Cerebellar cortex (tissue), 1 donor: ENCODE data around the gene OR52I1.

Source experiments
- DNase-seq: peaks from one replicate; pipeline ENCODE4 v3.0.0-alpha.2; 2015; ENCODE audit warnings: low spot score

OR52I1 gene

DNA sequence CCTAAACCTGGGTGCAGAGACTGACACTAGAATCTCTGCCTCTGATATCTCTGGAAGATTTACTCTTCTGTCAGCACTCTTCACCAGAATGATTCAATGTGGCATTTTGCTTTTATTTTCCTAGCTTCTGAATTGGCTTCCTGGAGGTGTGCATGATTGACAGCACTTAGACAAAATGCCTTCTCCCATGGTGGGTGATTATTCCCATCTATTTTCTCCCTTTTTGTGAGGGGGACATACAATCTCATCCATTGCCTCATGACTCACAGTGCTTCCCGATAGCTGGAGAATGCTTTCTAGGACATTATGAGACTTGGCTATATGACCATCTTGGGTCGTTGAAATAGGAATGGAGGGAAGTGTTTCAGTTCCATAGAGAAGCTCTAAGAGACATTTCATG lies 18.1 kb downstream of the OR52I1 start:
- DNase-seq = no peak

DNA sequence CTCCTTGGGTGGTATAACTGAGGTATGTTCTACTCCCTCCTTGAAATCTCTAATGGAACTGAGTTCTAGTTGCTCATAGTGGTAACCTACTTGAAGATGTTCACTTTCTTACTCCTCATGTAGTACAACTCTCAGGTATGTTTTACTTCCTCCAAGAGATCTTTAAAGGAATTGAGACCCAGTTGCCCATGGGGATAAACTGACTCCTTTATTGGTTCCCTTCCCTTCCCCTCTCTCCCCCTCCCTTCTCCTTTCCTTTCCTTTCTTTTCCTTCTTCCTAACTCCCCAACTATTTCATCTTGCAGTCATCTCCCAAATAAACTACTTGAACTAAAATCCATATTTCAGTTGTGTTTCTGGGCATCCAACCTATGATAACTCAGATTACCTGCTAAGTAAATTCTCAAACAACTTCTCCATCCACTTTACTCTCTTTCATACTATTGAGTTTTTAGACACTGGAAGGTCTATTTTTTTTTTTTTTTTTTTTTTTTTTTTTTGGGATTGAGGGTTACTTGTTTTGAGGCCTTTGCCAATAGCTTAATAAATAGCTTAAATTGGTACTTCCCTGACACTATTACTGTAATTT lies 22.1 kb downstream of the OR52I1 start:
- no peak for DNase-seq

DNA sequence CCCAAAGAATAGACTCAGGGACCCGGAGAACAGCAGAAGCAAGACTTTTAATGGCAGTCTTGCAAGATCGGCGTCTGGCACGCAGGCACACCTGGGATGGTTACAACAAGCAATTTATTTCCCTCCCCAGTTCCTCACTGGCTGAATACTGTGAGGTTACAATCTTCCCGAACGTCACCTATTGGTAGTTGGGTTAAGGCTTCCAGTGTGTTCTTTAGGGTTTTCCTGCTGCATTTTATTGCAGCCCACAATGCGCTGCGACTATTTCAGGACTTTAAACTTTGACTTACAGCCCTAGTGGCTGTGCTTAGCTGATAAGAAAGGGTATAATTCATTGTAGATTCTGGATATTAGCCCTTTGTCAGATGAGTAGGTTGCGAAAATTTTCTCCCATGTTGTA lies 25.7 kb downstream of the OR52I1 start:
- no peak for DNase-seq

DNA sequence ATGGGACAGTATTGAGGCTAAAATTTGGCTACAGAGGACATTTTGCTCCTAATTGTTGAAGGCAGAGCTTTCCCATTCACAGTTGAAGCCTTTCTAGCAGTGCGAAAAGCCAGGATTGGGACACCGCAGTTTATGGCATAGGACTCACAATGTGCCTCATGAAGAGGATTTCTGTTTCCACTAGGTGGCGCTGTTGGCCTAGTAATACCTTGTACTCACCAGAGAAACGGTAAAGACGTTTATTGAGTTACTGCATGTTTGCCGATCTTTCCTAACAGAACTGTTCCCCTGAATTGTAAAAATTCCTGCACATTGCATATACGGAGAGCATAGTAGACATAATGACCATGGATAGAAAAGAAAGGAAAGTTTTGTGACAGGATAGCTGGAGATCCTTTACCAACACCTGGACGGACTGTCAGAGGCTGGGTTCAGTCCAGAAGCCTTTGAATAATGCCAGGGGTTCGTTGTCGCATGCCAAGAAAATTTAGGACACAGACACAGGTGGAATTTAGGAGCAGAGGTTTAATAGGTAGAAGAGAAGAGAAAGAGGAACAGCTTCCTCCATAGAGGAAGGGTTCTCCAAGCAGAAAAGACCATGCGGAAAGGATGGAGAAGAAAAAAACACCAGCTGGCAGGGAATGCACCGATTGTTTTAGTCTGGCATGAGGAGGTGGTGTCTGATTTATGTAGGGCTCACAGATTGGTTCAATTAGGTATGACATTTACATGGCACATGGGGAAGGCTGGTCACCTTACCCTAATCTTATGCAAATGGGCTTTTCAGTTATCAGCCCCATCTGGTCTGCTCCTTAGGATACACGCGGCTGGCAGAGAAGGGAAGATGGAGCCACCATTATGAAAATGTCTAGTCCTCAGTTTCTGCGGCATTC lies 32.6 kb downstream of the OR52I1 start:
- peak; percentile 95 for DNase-seq

DNA sequence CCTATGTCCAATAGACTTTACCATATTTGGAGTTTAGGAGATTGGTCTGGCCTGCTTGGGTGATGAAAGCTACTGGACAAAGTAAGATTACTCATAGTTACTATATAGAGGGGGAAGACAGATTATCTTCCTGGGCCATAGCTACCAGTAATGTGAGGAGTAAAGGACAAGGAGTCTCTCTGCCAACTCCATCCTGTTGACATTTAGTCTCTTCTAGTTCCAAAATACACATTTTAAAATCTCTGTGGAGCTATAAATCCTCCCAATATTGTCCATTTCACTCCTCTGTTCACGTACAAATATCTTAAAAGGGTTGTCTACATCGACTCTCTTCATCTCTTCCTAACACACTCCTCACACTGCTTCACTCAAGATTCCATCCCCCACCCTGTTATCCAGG lies 42.3 kb downstream of the OR52I1 start:
- DNase-seq = no peak

DNA sequence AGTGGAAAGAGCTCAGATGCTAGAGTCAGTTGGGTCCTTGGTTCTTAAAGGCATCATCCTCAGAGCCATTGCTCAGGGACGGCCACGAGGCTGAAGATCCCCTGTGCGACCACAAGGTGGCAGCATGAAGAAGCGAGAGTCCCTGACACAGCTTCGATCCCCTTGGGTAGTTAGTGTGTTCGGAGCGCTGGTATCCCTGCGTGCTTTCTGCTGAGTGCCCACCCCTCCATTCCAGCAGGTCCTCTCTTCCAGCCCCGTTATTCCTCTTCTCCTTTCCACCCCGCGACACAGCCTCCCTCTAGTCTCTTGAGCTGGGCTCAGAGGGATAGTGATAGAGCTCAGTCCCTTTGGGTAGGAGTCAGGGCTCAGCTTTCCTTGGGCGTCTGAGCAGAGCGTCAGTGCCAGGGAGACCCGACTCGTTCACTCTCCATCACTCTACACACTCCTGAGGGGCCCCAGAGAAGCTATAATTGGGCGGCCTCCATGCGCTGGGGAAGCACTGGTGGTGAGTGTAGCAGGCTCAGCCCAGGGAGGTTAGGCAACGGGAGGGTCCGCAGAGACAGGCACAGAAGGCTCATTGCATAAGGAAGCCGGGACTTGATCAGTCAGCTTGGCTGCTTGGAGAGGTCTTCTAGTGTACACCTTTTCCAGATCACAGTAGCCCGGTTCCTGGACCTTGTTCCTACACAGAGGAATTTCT lies 43.3 kb downstream of the OR52I1 start, which contains the start of gene OR51D1:
Gene OR51D1 (plus strand): TSS at position 516 of the 700 bp plus-strand sequence. CDS start 2,314 bp downstream, outside the sequence.
- peak; percentile 81 for DNase-seq

DNA sequence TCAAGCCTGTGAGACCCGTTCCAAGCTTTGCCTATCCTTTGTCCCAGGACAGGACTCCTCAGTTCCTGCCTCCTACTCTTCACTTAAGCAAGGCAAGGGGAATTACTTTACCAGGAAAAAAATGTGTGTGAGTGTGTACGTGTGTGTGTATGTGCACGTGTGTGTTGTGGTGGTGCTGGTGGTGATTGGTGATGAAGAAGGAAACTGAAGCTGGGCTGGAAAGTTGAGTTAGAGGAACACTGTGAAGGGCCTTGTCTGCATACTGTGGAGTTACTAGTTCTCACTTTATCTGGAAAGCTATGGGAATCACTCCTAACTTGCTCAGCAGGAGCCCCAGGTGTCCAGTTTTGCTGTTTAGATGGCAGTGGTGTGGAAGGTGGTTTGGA lies 43.8 kb downstream of the OR52I1 start:
- no peak for DNase-seq

DNA sequence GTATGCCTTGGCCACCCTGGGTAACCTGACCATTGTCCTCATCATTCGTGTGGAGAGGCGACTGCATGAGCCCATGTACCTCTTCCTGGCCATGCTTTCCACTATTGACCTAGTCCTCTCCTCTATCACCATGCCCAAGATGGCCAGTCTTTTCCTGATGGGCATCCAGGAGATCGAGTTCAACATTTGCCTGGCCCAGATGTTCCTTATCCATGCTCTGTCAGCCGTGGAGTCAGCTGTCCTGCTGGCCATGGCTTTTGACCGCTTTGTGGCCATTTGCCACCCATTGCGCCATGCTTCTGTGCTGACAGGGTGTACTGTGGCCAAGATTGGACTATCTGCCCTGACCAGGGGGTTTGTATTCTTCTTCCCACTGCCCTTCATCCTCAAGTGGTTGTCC lies 46.1 kb downstream of the OR52I1 start:
- DNase-seq = no peak

DNA sequence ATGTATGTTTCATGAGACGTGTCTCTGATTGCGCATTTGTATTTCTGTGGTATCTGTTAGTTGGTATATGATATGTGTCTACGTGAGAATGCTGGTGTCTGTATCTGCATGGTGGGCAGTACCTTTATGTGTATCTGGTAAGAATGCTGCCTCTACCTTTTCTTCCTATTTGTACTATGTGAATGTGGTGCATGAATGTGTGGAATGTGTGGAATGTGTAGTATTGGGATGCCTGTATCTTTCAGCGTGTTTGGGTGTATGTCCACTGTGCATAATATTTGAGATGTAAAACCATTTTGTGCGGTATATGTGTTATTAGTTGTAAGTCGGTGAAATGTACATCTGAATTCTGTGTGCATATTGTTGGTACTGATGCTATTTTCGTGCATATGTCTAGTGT lies 47.7 kb downstream of the OR52I1 start:
- no peak for DNase-seq

DNA sequence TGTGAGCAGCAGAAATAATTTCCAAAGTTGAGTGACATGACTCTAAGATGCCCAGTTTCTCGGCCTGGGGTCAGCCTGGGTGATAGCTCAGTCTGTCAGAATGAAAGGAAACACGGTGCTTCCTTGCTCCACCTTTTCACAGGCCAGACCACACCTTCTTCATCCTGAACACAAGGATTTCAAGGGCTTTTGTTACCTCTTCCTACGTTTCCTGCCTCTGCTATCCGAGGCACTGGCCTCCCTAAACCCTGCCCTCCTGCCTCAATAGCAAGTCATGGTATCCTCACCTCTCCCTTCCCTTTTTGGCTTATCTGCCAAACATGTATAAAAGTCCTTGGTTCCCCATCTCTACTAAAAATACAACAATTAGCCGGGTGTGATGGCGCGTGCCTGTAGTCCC lies 48.2 kb downstream of the OR52I1 start:
- DNase-seq = no peak

DNA sequence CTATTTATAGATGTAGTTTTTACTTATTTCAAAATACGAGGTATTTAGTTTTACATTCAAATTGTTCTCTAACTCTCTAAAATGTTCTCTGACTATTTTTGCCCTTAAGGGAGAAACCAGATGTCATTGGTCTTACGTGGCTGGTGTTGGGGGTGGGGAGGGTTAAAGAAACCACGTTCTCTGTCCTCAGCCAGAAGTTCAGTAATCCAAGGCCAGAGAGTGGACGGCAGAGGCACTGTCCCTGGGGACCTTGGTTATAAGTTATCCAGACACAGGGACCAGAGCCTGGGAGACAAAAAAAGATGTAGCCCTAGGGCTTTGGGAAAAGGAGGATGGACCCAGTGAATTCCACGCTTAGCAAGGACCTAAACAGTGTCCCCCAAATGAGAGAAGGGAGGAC lies 49.2 kb downstream of the OR52I1 start:
- no peak for DNase-seq

DNA sequence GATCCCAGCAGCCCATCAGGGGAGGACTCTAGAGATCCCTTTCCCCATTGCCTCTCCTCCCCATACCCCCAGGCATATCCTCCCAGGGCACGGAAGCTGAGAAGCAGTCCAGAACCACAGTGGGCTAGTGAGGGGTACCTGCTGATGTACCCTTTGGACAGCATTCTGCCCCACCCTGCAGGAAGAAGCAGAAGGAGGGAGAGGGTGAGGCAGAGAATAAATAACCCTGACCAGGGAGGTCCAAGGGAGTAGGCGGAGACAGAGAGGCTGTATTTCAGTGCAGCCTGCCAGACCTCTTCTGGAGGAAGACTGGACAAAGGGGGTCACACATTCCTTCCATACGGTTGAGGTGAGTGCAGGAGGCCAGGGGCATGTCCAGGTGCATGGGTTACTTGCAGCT lies 49.8 kb downstream of the OR52I1 start, which contains the start of gene OR51E1:
Gene OR51E1 (plus strand): TSS at position 301 of the 400 bp plus-strand sequence. CDS start 8,545 bp downstream, outside the sequence.
- no peak for DNase-seq

DNA sequence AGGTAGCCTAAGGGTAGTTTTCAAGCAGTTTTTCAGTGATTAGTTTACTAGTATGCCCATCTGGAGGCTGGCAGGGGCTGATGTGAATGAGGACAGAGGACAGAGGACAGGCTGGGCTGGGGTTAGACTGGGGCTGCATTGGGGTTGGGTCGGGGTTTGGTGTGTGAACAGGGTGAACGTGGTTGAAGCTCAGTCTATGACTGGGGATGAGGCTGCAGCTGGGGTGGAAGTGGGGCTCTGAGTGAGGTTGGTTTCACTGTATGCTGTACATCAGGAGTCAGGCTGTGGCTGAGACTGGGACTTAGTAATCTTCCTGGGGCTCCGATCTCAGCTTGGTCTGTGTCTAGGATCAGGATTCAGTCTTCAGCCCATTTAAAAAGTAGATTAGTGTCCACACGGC lies 50.4 kb downstream of the OR52I1 start:
- DNase-seq = no peak
